Activated T-helper 1 cell treated with Interleukin-2 at 50 U/mL for 16 hours (primary cell): ENCODE data around the gene HOXB7.

ENCODE experiments used
- DNase-seq: peaks from one replicate; pipeline ENCODE4 v3.0.0-alpha.2; 2020; ENCODE audit warnings: low read depth

HOXB7 gene

GRCh38 chr17:48594538-48595277 is 16.1 kb downstream of the HOXB7 start:
- no peak for DNase-seq

GRCh38 chr17:48593840-48594537 is 16.8 kb downstream of the HOXB7 start:
- peak; percentile 67 for DNase-seq

GRCh38 chr17:48593126-48593829 is 17.5 kb downstream of the HOXB7 start, which contains the start of gene HOXB5:
Gene HOXB5, minus strand, starts transcription at chr17:48593779. Its CDS starts 97 bp downstream, at chr17:48593682.
- DNase-seq = no peak

- DNase-seq = no peak
Measured at GRCh38 chr17:48592577-48592976, 18.2 kb downstream of the HOXB7 start.

GRCh38 chr17:48592057-48592514 is 18.7 kb downstream of the HOXB7 start:
- no peak for DNase-seq

- DNase-seq = no peak
Measured at GRCh38 chr17:48591255-48592056, 19.4 kb downstream of the HOXB7 start.

GRCh38 chr17:48590607-48591161 is 20.1 kb downstream of the HOXB7 start:
- no peak for DNase-seq

- no peak for DNase-seq
Measured at GRCh38 chr17:48589831-48590606, 20.8 kb downstream of the HOXB7 start, which contains the start of gene HOXB3. Gene HOXB3, minus strand, starts transcription at chr17:48590241. Its CDS starts 37,767 bp downstream, at chr17:48552474.

GRCh38 chr17:48589060-48589830 is 21.6 kb downstream of the HOXB7 start:
- DNase-seq = no peak

GRCh38 chr17:48588528-48588927 is 22.3 kb downstream of the HOXB7 start:
- no peak for DNase-seq

GRCh38 chr17:48588074-48588415 is 22.8 kb downstream of the HOXB7 start:
- DNase-seq = no peak

- DNase-seq = no peak
Measured at GRCh38 chr17:48587276-48588073, 23.3 kb downstream of the HOXB7 start.

GRCh38 chr17:48586355-48587258 is 24.2 kb downstream of the HOXB7 start:
- no peak for DNase-seq

GRCh38 chr17:48584223-48584741 is 26.5 kb downstream of the HOXB7 start:
- no peak for DNase-seq

- DNase-seq = no peak
Measured at GRCh38 chr17:48583708-48584222, 27.1 kb downstream of the HOXB7 start.

- DNase-seq = no peak
Measured at GRCh38 chr17:48582750-48583069, 28.1 kb downstream of the HOXB7 start.

- no peak for DNase-seq
Measured at GRCh38 chr17:48579760-48580554, 30.9 kb downstream of the HOXB7 start.
